HepG2 (cell line): ENCODE results near the gene FXN. TPM values are rescaled to one million over a fixed set of nuclear protein-coding genes. Genes with fewer than 3 reads are reported as not detected.

Source experiments
- ATAC-seq: fragments of 200-7000 bp; cut with Tn5 transposase; 3 replicates; pipeline ENCODE4 v1.9.1; 2020; ENCODE audit warnings: mild to moderate bottlenecking, moderate library complexity
- BruUV-seq: library from RNA; stranded (reverse); fragments of 400-500 nt; replicated peaks from 2 replicates; lab custom pipeline; 2021; lab: Mats Ljungman, UMichigan
- CTCF ChIA-PET: fragments of 300-600 bp; formaldehyde crosslinking; extraction: SDS; loops from one replicate; lab custom pipeline; 2021; ENCODE audit warnings: low total read pairs, inconsistent platforms, low intra/inter-chr PET ratio; lab: Yijun Ruan, JAX
- POLR2A ChIA-PET: fragments of 350-600 bp; sonication (Branson Sonifier 250); formaldehyde crosslinking; loops from one replicate; lab custom pipeline; 2020; ENCODE audit warnings: antibody characterized with exemption, inconsistent platforms; lab: Yijun Ruan, JAX
- DNase-seq: peaks from one replicate; pipeline ENCODE4 v3.0.0-alpha.2; 2015; ENCODE audit warnings: low spot score
- FAIRE-seq: peaks from 3 replicates; lab custom pipeline; 2011; peaks lifted over from hg19 to GRCh38; lab: Jason Lieb, UNC
- H2AFZ ChIP-seq: one replicate; pipeline ENCODE4 v1.6.1; 2011; ENCODE audit warnings: low read length, inconsistent platforms
- H3K27ac ChIP-seq: fragments of 300-600 bp; 3 replicates; pipeline ENCODE4 v1.8.0; 2011; ENCODE audit warnings: mixed run types, mild to moderate bottlenecking, mixed read lengths, low read length, inconsistent platforms; ENCODE audit not compliant: insufficient read depth; ENCODE audit errors: extremely low read length
- H3K27me3 ChIP-seq, 2 experiments: fragments of 200-600 bp in 1 of 2; 2 replicates in 1 of 2; 3 replicates in 1 of 2; pipeline versions ENCODE4 v1.6.0 to v1.8.0; 2011; ENCODE audit warnings: low read length in 2 of 2, mild to moderate bottlenecking in 2 of 2, moderate library complexity in 2 of 2, inconsistent platforms in 1 of 2; ENCODE audit not compliant: insufficient read depth in 2 of 2, control insufficient read depth in 1 of 2
- H3K36me3 ChIP-seq, 2 experiments: fragments of 200-600 bp in 1 of 2; replicated peaks in 1 of 2; 2 replicates in 1 of 2; 3 replicates in 1 of 2; pipeline versions ENCODE4 v1.5.1 to v1.8.0; 2011; ENCODE audit warnings: low read length in 2 of 2, inconsistent platforms in 1 of 2; ENCODE audit not compliant: insufficient read depth in 2 of 2, control insufficient read depth in 1 of 2
- H3K4me1 ChIP-seq: 2 replicates; pipeline ENCODE4 v1.5.1; 2012; ENCODE audit warnings: low read length, inconsistent platforms; ENCODE audit not compliant: insufficient read depth
- H3K4me2 ChIP-seq: 2 replicates; pipeline ENCODE4 v1.6.0; 2011; ENCODE audit warnings: low read depth, low read length, inconsistent platforms
- H3K4me3 ChIP-seq, 3 experiments: fragments of 200-600 bp in 1 of 3; sonication (generic), shearing (Covaris generic) in 1 of 3; replicated peaks in 1 of 3; 2 replicates each; pipeline ENCODE4 v1.5.1; 2011 to 2016; ENCODE audit warnings: low read length in 3 of 3, inconsistent platforms in 2 of 3, low read depth in 2 of 3, mild to moderate bottlenecking in 2 of 3, control low read depth in 1 of 3, mixed read lengths in 1 of 3; ENCODE audit not compliant: insufficient read depth in 1 of 3
- H3K79me2 ChIP-seq: one replicate; pipeline ENCODE4 v1.6.1; 2011; ENCODE audit warnings: low read length, inconsistent platforms; ENCODE audit not compliant: insufficient read depth
- H3K9ac ChIP-seq: 2 replicates; pipeline ENCODE4 v1.6.0; 2011; ENCODE audit warnings: mild to moderate bottlenecking, low read depth, low read length, inconsistent platforms; ENCODE audit not compliant: insufficient read depth
- H3K9me3 ChIP-seq: 2 replicates; pipeline ENCODE4 v1.5.1; 2012; ENCODE audit warnings: mild to moderate bottlenecking, low read length
- H4K20me1 ChIP-seq: 2 replicates; pipeline ENCODE4 v1.6.0; 2011; ENCODE audit warnings: inconsistent platforms, mild to moderate bottlenecking, low read length, moderate library complexity; ENCODE audit not compliant: insufficient read depth
- HNF4G ChIP-seq, 2 experiments: sonication (generic) in 1 of 2; formaldehyde crosslinking in 1 of 2; IDR thresholded peaks; 2 replicates each; pipeline versions ENCODE4 v1.4.0 to v1.6.1; 2011 to 2020; ENCODE audit warnings: borderline replicate concordance in 2 of 2, low read depth in 2 of 2, mild to moderate bottlenecking in 2 of 2, low read length in 1 of 2, missing genetic modification reagents in 1 of 2, moderate library complexity in 1 of 2
- HNRNPLL ChIP-seq: fragments of 200-400 bp; formaldehyde crosslinking; IDR thresholded peaks from 2 replicates; pipeline ENCODE4 v1.6.1; 2017; ENCODE audit warnings: mild to moderate bottlenecking, low read depth, low read length; ENCODE audit not compliant: poor library complexity, severe bottlenecking
- KDM5A ChIP-seq: fragments of 200-600 bp; sonication (generic); IDR thresholded peaks from 2 replicates; pipeline ENCODE4 v1.7.0; 2018; ENCODE audit warnings: antibody characterized with exemption, mild to moderate bottlenecking, low read length, borderline replicate concordance
- PHB2 ChIP-seq: fragments of 450-650 bp; IDR thresholded peaks from 2 replicates; pipeline ENCODE4 v1.6.1; 2018; ENCODE audit not compliant: partially characterized antibody
- POLR2A ChIP-seq, 2 experiments: IDR thresholded peaks; 2 replicates each; pipeline ENCODE4 v1.6.1; 2011; ENCODE audit warnings: low read depth in 2 of 2, low read length in 2 of 2, mild to moderate bottlenecking in 1 of 2, moderate library complexity in 1 of 2; ENCODE audit not compliant: insufficient read depth in 1 of 2
- RBFOX2 ChIP-seq: fragments of 200-400 bp; formaldehyde crosslinking; IDR thresholded peaks from 2 replicates; pipeline ENCODE4 v1.6.1; 2017; ENCODE audit warnings: low read depth, mild to moderate bottlenecking, low read length
- THYN1 ChIP-seq: sonication (generic); formaldehyde crosslinking; IDR thresholded peaks from 2 replicates; pipeline ENCODE4 v1.8.1; 2023; ENCODE audit warnings: low read depth, mild to moderate bottlenecking, moderate library complexity, missing genetic modification reagents, borderline replicate concordance
- YY1 ChIP-seq: IDR thresholded peaks from 2 replicates; pipeline ENCODE4 v1.6.1; 2011; ENCODE audit warnings: low read length, low read depth, moderate library complexity, mild to moderate bottlenecking; ENCODE audit not compliant: insufficient read depth, insufficient replicate concordance
- ZNF253 ChIP-seq: sonication (generic); formaldehyde crosslinking; IDR thresholded peaks from 2 replicates; pipeline ENCODE4 v1.8.0; 2022; ENCODE audit warnings: mild to moderate bottlenecking, missing genetic modification reagents, borderline replicate concordance
- ZNF350 ChIP-seq: sonication (generic); formaldehyde crosslinking; IDR thresholded peaks from 2 replicates; pipeline ENCODE4 v1.4.0; 2020; ENCODE audit warnings: mild to moderate bottlenecking, low read depth, missing genetic modification reagents, borderline replicate concordance
- ZNF441 ChIP-seq: sonication (generic); formaldehyde crosslinking; IDR thresholded peaks from 2 replicates; pipeline ENCODE4 v1.7.0; 2021; ENCODE audit warnings: missing genetic modification reagents, borderline replicate concordance
- ZNF501 ChIP-seq: sonication (generic); formaldehyde crosslinking; IDR thresholded peaks from 2 replicates; pipeline ENCODE4 v1.5.1; 2020; ENCODE audit warnings: mild to moderate bottlenecking, moderate library complexity, missing genetic modification reagents
- ZNF598 ChIP-seq: sonication (generic); formaldehyde crosslinking; IDR thresholded peaks from 2 replicates; pipeline ENCODE4 v1.5.1; 2020; ENCODE audit warnings: mild to moderate bottlenecking, missing genetic modification reagents, borderline replicate concordance
- ZNF687 ChIP-seq: sonication (generic); formaldehyde crosslinking; IDR thresholded peaks from 2 replicates; pipeline ENCODE4 v1.5.1; 2020; ENCODE audit warnings: mild to moderate bottlenecking, missing genetic modification reagents, moderate library complexity
- ZNF883 ChIP-seq: sonication (generic); formaldehyde crosslinking; IDR thresholded peaks from 2 replicates; pipeline ENCODE4 v1.5.1; 2020; ENCODE audit warnings: mild to moderate bottlenecking, missing genetic modification reagents; ENCODE audit errors: not compliant biosample characterization
- WGBS: methylation state at CpG from one replicate; pipeline ENCODE4 v1.1.6; 2017; ENCODE audit warnings: low lambda C conversion rate; 5-methylcytosine and 5-hydroxymethylcytosine counted together
- in situ Hi-C: cut with HindIII; loops from 2 replicates; pipeline ENCODE4 v1.10.0; 2017; ENCODE audit warnings: low pct_unique_long_range_greater_than_20kb; ENCODE audit not compliant: extremely low pct_ligation_motif_present
- intact Hi-C: fragments of 100-400 bp; cut with micrococcal nuclease; formaldehyde crosslinking; loops from one replicate; pipeline ENCODE4 v1.10.0; 2022; ENCODE audit not compliant: unreplicated experiment
- polyA plus RNA-seq, 8 experiments: library from polyadenylated mRNA; depleted of rRNA in 3 of 8; stranded (reverse) in 7 of 8; unstranded in 1 of 8; fragments of >200 nt; fragmentation: Illumina TruSeq in 4 of 8; extraction: Trizol in 4 of 8; gene quantifications; 2 replicates each; pipeline versions ENCODE4 v1.2.1 to v1.2.3, GENCODE V29; 2011 to 2016; ENCODE audit warnings: low read depth in 4 of 8, missing spikeins in 1 of 8, mixed read lengths in 1 of 8; ENCODE audit not compliant: insufficient read depth in 1 of 8
- total RNA-seq, 5 experiments: library from RNA; depleted of rRNA; stranded (reverse); fragments of >200 nt; fragmentation: Illumina TruSeq; extraction: Trizol; gene quantifications; 2 replicates each; pipeline ENCODE4 v1.2.3, GENCODE V29; 2016; ENCODE audit warnings: low read depth in 1 of 5
- TF ChIP-seq, protein P1 (sequence below): sonication (generic); formaldehyde crosslinking; IDR thresholded peaks from 2 replicates; pipeline ENCODE4 v1.4.0; 2020; ENCODE audit warnings: missing genetic modification reagents, borderline replicate concordance

FXN gene
- total and polyA plus RNA-seq, 2 of the 13 experiments (the other 11 are each of a cell fraction or from before 2014, with no cell fraction given) = 24.1 to 26.0 TPM

DNA sequence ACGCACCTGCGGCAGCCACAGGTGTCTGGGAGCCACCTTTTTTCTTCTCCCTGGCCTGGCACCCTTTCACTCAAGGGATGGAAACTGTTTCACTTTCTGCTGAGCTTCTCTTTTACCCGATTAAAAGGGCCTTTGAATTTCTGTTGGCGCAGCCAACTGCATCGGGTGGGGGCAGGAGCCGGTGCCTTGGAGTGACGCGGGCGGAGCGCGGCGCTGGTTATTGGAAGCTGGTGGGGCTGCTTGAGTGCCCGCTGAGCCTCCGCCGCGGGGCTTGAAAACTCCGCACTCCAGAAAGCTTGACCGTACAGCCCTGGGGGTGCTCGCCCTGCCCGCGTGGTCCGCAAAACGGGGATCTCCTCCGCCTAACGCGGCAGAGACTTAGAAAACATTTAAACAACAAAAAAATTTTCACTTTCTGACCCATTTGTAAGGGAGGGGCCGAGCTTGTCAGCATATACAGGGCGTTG, 86.6 kb downstream of the FXN start:
- H3K27ac ChIP-seq = peak overlapping the region; percentile 99
- H3K9ac ChIP-seq = peak overlapping the region; percentile 83
- peaks cover 29% of the 10 kb centered on the region for H3K4me1 ChIP-seq
- H3K36me3 ChIP-seq = peaks cover 0 to 4% of the 10 kb centered on the region in 2 experiments; a peak in 1 of 5 replicates
- BruUV-seq = no TSS peak
- ChIA-PET CTCF (no interaction called here), POLR2A (interaction anchor here (0.7 to 4.2 kb wide), 16 partner anchors 8 to 69 kb away, joined by 3 to 41 read pairs (median 8); partner anchors contain the start of gene TJP2)
- no peak overlapping the region for H2AFZ ChIP-seq
- H3K4me3 ChIP-seq = peak overlapping the region; percentile 75 to 92 (median 91)
- H3K27me3 ChIP-seq = no peaks in the 10 kb centered on the region; a peak in 1 of 5 replicates
- peak; percentile 49 for ATAC-seq
- peak overlapping the region; percentile 98 for H3K4me2 ChIP-seq
- DNase-seq = peak; percentile 29
- in situ Hi-C loops (no loop called here), intact Hi-C loops (loop anchor here (1.0 to 5.0 kb wide), 2 partner anchors 9 to 50 kb away; partner anchors contain the start of gene TJP2)
- no peaks in the 10 kb centered on the region for H3K9me3 ChIP-seq
- no peak for FAIRE-seq
- H3K79me2 ChIP-seq = peaks cover 41% of the 10 kb centered on the region
- WGBS = under 1% methylated on average over 17 of the region's 28 CpGs
- H4K20me1 ChIP-seq = 0 out of 2 replicates have a peak, but pooled peaks cover 3% of the 10 kb centered on the region
- no peak for TF ChIP-seq HNF4G (IDR thresholded peaks at IDR 0.05; ENCODE audit: borderline replicate concordance, low read depth, low read length)
- no peak for TF ChIP-seq HNF4G (CRISPR knock-in tag; IDR thresholded peaks at IDR 0.05; ENCODE audit: borderline replicate concordance, low read depth)
- 0 out of 2 replicates have a peak, but pooled peaks have one; percentile 12 for TF ChIP-seq KDM5A
- TF ChIP-seq ZNF253 (CRISPR knock-in tag) = no peak
- TF ChIP-seq, protein P1, sequence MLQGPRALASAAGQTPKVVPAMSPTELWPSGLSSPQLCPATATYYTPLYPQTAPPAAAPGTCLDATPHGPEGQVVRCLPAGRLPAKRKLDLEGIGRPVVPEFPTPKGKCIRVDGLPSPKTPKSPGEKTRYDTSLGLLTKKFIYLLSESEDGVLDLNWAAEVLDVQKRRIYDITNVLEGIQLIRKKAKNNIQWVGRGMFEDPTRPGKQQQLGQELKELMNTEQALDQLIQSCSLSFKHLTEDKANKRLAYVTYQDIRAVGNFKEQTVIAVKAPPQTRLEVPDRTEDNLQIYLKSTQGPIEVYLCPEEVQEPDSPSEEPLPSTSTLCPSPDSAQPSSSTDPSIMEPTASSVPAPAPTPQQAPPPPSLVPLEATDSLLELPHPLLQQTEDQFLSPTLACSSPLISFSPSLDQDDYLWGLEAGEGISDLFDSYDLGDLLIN (CRISPR knock-in tag) = no peak
- no peak for TF ChIP-seq PHB2
- TF ChIP-seq ZNF598 (CRISPR knock-in tag) = 0 out of 2 replicates have a peak, but pooled peaks have one; percentile 28
- peak; percentile 57 for TF ChIP-seq ZNF687
- no peak for TF ChIP-seq THYN1 (CRISPR knock-in tag)
- peak; percentile 33 for TF ChIP-seq YY1
- peak in 1 of 2 experiments; percentile 32; a peak in 1 of 4 replicates for TF ChIP-seq POLR2A (IDR thresholded peaks at IDR 0.05; ENCODE audit: insufficient read depth in 1 of 2, low read depth in 2 of 2, low read length in 2 of 2)
- TF ChIP-seq ZNF441 = 0 out of 2 replicates have a peak, but pooled peaks have one; percentile 41
- peak; percentile 32 for TF ChIP-seq ZNF883 (CRISPR knock-in tag)
- TF ChIP-seq RBFOX2 = 0 out of 2 replicates have a peak, but pooled peaks have one; percentile 3
- TF ChIP-seq ZNF350 (CRISPR knock-in tag) = peak; percentile 52; the same call in 1 of the 2 replicates
- 0 out of 2 replicates have a peak, but pooled peaks have one; percentile 20 for TF ChIP-seq ZNF501 (CRISPR knock-in tag)
- peak; percentile 32 for TF ChIP-seq HNRNPLL
